HG02870 (cell line): Measurements from ENCODE around the gene CD164.
"Not testable (repeated sequence)": the region's sequence is repeated elsewhere in the genome, so short reads cannot be mapped to it uniquely, and the experiment has no call there.

Source experiments
- ATAC-seq: cut with Tn5 transposase; IDR thresholded peaks from one replicate; pipeline ENCODE4 v1.9.1; 2021; ENCODE audit warnings: mild to moderate bottlenecking, moderate library complexity; ENCODE audit not compliant: unreplicated experiment

The CD164 gene

GRCh38 chr6:109344226-109344625, 38.0 kb downstream of the CD164 start:
- ATAC-seq, result no peak

- no peak for ATAC-seq
Measured at GRCh38 chr6:109343518-109343917, 38.7 kb downstream of the CD164 start.

GRCh38 chr6:109342911-109343310, 39.4 kb downstream of the CD164 start:
- ATAC-seq, result no peak

- ATAC-seq, result no peak
Measured at GRCh38 chr6:109342506-109342905, 39.8 kb downstream of the CD164 start.

- no peak for ATAC-seq
Measured at GRCh38 chr6:109340811-109341210, 41.5 kb downstream of the CD164 start.

- ATAC-seq, result no peak
Measured at GRCh38 chr6:109339906-109340678, 42.2 kb downstream of the CD164 start.

- no peak for ATAC-seq
Measured at GRCh38 chr6:109336221-109336961, 45.9 kb downstream of the CD164 start.

- not testable (repeated sequence) for ATAC-seq
Measured at GRCh38 chr6:109333870-109334269, 48.4 kb downstream of the CD164 start.

- ATAC-seq, result no peak
Measured at GRCh38 chr6:109332748-109333147, 49.5 kb downstream of the CD164 start.

GRCh38 chr6:109331081-109331480, 51.2 kb downstream of the CD164 start:
- no peak for ATAC-seq

- ATAC-seq, result no peak
Measured at GRCh38 chr6:109330263-109330662, 52.0 kb downstream of the CD164 start.

- ATAC-seq, result no peak
Measured at GRCh38 chr6:109328629-109329028, 53.6 kb downstream of the CD164 start.

- ATAC-seq, result no peak
Measured at GRCh38 chr6:109327959-109328358, 54.3 kb downstream of the CD164 start.

- ATAC-seq, result no peak
Measured at GRCh38 chr6:109327491-109327890, 54.8 kb downstream of the CD164 start.

GRCh38 chr6:109326351-109326750, 55.9 kb downstream of the CD164 start:
- no peak for ATAC-seq

GRCh38 chr6:109325400-109325801, 56.9 kb downstream of the CD164 start:
- no peak for ATAC-seq

- ATAC-seq, result no peak
Measured at GRCh38 chr6:109323241-109323640, 59.0 kb downstream of the CD164 start.

GRCh38 chr6:109322825-109323224, 59.4 kb downstream of the CD164 start:
- no peak for ATAC-seq

- ATAC-seq, result no peak
Measured at GRCh38 chr6:109321752-109322151, 60.5 kb downstream of the CD164 start.

- ATAC-seq, result no peak
Measured at GRCh38 chr6:109320072-109320471, 62.2 kb downstream of the CD164 start.

GRCh38 chr6:109318328-109318876, 63.9 kb downstream of the CD164 start:
- ATAC-seq, result no peak

- no peak for ATAC-seq
Measured at GRCh38 chr6:109316909-109317308, 65.4 kb downstream of the CD164 start.
